ENCODE measurements around the gene LPO.

DNA sequence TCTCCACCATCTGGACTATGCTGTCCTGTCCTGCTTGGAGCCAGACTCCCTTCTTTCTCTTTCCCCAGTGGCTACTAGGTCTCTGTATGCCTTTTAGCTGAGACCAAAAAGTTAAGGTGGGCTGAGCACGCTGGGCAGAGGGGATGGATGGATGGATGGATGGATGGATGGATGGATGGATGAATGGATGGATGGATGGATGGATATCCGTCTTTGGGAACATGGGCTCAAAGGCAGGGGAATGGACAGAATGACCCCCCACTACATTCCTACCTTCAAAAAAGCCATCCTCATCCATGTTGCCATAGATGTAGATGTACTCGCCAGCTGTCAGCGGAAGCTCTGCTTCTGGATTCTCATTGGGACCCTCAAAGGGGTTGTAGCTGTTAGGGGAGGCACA is 77.4 kb downstream of the LPO start:
- TF ChIP-seq POLR2AphosphoS5 (IDR thresholded peaks at IDR 0.05; ENCODE audit: low read depth, low read length) = no peak
- TF ChIP-seq TAF1 (IDR thresholded peaks at IDR 0.05; ENCODE audit: borderline replicate concordance, insufficient read depth, low read length) = no peak

All from PFSK-1 (cell line).